HL-60 (cell line): Measurements from ENCODE around the gene THSD7B.

Source experiments
- DNase-seq, 2 experiments: peaks; one replicate each; pipeline ENCODE4 v3.0.0-alpha.2; 2010 to 2020; ENCODE audit warnings: low read depth in 1 of 2, low spot score in 1 of 2
- H3K27ac ChIP-seq: fragments of 250-450 bp; sonication (Bioruptor Pico); replicated peaks from 2 replicates; pipeline ENCODE4 v1.5.1; 2020; ENCODE audit warnings: mild to moderate bottlenecking, moderate library complexity
- H3K27me3 ChIP-seq: fragments of 250-450 bp; sonication (Bioruptor Pico); 2 replicates; pipeline ENCODE4 v1.5.1; 2021; ENCODE audit warnings: mild to moderate bottlenecking, moderate library complexity; ENCODE audit not compliant: insufficient read depth, poor library complexity, severe bottlenecking
- H3K4me3 ChIP-seq: replicated peaks from 2 replicates; pipeline ENCODE4 v1.5.1; 2011; ENCODE audit warnings: mild to moderate bottlenecking, control low read depth, low read length; ENCODE audit not compliant: insufficient read depth
- GABPA ChIP-seq: IDR thresholded peaks from 2 replicates; pipeline ENCODE4 v1.6.1; 2012; ENCODE audit warnings: low read depth
- POLR2AphosphoS5 ChIP-seq: IDR thresholded peaks from 2 replicates; pipeline ENCODE4 v1.6.1; 2012; ENCODE audit warnings: low read depth
- SPI1 ChIP-seq: IDR thresholded peaks from 2 replicates; pipeline ENCODE4 v1.6.1; 2012; ENCODE audit warnings: low read depth, mild to moderate bottlenecking, borderline replicate concordance
- TF ChIP-seq, protein P1 (sequence below): IDR thresholded peaks from 2 replicates; pipeline ENCODE4 v1.6.1; 2012; ENCODE audit warnings: low read depth; ENCODE audit not compliant: insufficient replicate concordance
- TF ChIP-seq, protein P2 (sequence below): IDR thresholded peaks from one replicate; pipeline ENCODE4 v1.5.1; 2011; ENCODE audit warnings: low read length, control low read depth, inconsistent platforms; ENCODE audit not compliant: insufficient read depth

THSD7B gene

DNA sequence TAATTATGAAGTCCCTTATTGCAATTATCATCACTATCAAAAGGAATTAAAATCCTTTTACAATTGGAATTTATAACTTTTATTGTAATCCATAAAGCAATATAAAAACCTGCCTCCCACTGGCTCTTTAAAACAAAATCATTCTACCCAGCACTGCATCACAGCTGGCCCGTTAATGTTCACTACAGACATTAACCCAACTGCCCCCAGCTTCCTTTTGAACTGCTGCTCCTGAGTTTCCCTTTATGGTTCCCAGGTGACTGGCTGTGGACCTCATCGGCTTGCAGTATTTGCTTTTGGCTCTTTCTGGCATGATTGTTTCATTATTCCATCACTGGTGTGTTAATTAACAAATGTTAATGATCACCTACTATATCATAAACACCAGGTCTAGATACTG lies 535.6 kb downstream of the THSD7B start:
- no peak for DNase-seq
- no peaks in the 10 kb centered on the region for H3K27me3 ChIP-seq
- no peak for TF ChIP-seq GABPA
- TF ChIP-seq, protein P1, sequence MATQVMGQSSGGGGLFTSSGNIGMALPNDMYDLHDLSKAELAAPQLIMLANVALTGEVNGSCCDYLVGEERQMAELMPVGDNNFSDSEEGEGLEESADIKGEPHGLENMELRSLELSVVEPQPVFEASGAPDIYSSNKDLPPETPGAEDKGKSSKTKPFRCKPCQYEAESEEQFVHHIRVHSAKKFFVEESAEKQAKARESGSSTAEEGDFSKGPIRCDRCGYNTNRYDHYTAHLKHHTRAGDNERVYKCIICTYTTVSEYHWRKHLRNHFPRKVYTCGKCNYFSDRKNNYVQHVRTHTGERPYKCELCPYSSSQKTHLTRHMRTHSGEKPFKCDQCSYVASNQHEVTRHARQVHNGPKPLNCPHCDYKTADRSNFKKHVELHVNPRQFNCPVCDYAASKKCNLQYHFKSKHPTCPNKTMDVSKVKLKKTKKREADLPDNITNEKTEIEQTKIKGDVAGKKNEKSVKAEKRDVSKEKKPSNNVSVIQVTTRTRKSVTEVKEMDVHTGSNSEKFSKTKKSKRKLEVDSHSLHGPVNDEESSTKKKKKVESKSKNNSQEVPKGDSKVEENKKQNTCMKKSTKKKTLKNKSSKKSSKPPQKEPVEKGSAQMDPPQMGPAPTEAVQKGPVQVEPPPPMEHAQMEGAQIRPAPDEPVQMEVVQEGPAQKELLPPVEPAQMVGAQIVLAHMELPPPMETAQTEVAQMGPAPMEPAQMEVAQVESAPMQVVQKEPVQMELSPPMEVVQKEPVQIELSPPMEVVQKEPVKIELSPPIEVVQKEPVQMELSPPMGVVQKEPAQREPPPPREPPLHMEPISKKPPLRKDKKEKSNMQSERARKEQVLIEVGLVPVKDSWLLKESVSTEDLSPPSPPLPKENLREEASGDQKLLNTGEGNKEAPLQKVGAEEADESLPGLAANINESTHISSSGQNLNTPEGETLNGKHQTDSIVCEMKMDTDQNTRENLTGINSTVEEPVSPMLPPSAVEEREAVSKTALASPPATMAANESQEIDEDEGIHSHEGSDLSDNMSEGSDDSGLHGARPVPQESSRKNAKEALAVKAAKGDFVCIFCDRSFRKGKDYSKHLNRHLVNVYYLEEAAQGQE = no peak
- TF ChIP-seq POLR2AphosphoS5 = no peak
- TF ChIP-seq, protein P2, sequence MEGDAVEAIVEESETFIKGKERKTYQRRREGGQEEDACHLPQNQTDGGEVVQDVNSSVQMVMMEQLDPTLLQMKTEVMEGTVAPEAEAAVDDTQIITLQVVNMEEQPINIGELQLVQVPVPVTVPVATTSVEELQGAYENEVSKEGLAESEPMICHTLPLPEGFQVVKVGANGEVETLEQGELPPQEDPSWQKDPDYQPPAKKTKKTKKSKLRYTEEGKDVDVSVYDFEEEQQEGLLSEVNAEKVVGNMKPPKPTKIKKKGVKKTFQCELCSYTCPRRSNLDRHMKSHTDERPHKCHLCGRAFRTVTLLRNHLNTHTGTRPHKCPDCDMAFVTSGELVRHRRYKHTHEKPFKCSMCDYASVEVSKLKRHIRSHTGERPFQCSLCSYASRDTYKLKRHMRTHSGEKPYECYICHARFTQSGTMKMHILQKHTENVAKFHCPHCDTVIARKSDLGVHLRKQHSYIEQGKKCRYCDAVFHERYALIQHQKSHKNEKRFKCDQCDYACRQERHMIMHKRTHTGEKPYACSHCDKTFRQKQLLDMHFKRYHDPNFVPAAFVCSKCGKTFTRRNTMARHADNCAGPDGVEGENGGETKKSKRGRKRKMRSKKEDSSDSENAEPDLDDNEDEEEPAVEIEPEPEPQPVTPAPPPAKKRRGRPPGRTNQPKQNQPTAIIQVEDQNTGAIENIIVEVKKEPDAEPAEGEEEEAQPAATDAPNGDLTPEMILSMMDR = no peak
- TF ChIP-seq SPI1 = no peak
- no peak overlapping the region for H3K4me3 ChIP-seq
- H3K27ac ChIP-seq = no peak overlapping the region

DNA sequence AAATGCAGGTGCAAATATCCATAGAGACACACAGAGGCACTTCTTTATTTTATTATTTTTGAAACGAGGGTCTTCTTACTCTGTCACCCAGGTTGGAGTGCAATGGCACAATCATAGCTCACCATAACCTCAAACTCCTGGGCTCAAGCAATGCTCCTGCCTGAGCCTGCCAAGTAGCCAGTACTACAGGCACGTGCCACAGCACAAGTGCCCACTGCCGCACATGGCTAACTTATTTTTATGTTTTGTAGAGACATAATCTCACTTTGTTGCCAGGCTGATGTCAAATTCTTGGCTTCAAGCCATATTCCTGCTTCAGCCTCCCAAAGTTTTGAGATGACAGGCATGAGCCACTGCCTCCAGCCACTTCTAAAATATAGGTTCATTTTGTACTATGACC lies 537.6 kb downstream of the THSD7B start:
- no peaks in the 10 kb centered on the region for H3K27me3 ChIP-seq
- TF ChIP-seq, protein P2 = no peak
- TF ChIP-seq SPI1 (no peak), POLR2AphosphoS5 (no peak), GABPA (no peak)
- TF ChIP-seq, protein P1 = no peak
- no peak for DNase-seq
- H3K27ac ChIP-seq = no peak overlapping the region
- no peak overlapping the region for H3K4me3 ChIP-seq

DNA sequence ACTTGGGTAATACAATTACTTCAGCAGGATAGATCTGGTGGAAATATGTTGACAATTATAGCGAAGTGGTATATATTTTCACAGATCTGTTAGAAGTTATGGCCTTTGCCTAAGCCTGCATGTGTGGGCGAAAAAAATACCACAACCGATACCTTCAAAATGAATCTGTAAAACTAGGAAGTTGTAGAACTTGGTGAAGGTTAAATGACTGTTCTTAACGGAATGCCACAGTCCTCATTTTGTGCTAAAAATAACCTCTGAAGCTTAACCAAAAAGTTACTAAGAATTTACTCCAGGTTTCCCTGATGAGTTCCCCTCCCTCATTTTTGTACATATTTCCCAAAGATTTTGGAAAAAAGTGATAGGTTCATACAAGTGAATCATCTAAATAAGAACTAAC lies 550.7 kb downstream of the THSD7B start:
- DNase-seq = no peak
- no peak overlapping the region for H3K27ac ChIP-seq
- no peak overlapping the region for H3K4me3 ChIP-seq
- no peaks in the 10 kb centered on the region for H3K27me3 ChIP-seq
- TF ChIP-seq, protein P1 = no peak
- no peak for TF ChIP-seq GABPA
- TF ChIP-seq, protein P2 = no peak
- no peak for TF ChIP-seq POLR2AphosphoS5
- no peak for TF ChIP-seq SPI1
